PFSK-1 (cell line): ENCODE results near the gene BCOR.

Source experiments
- FOXP2 ChIP-seq: optimal IDR thresholded peaks from 2 replicates; pipeline ENCODE3; 2011; ENCODE audit warnings: borderline replicate concordance, control low read depth, inconsistent platforms; ENCODE audit not compliant: insufficient read depth; ENCODE audit errors: extremely low read length, extremely low read depth
- POLR2AphosphoS5 ChIP-seq: IDR thresholded peaks from 2 replicates; pipeline ENCODE4 v1.6.1; 2012; ENCODE audit warnings: low read depth, mild to moderate bottlenecking, control low read depth, low read length, moderate library complexity
- REST ChIP-seq, 2 experiments: IDR thresholded peaks; 2 replicates each; pipeline versions ENCODE4 v1.6.1 to v1.8.0; 2011 to 2012; ENCODE audit warnings: low read depth in 2 of 2, low read length in 2 of 2, control low read depth in 1 of 2, inconsistent platforms in 1 of 2, mild to moderate bottlenecking in 1 of 2, moderate library complexity in 1 of 2; ENCODE audit not compliant: insufficient read depth in 1 of 2
- SIN3A ChIP-seq: IDR thresholded peaks from 2 replicates; pipeline ENCODE4 v1.6.1; 2012; ENCODE audit warnings: mild to moderate bottlenecking, low read length, moderate library complexity, borderline replicate concordance; ENCODE audit not compliant: insufficient read depth
- TAF1 ChIP-seq: IDR thresholded peaks from 2 replicates; pipeline ENCODE4 v1.6.1; 2012; ENCODE audit warnings: low read length, control low read depth, borderline replicate concordance; ENCODE audit not compliant: insufficient read depth

Gene BCOR

DNA sequence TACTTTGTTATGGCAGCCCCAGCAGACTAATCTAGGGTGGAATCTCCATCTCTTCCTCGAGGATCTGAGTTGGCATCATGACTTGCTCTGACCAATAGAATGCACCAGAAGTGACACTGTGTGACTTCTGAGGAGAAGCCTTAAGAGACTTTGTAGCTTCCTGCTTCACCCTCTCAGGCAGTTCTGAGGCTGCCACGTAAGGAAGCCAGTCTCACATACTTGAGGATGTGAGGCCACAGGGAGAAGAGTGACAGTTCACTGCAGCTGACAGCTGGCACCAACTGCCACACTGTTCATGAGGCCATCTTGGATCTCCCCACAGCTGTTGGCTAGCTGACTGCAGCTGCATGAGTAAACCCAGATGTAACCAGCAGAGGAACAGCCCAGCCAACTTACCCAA lies 29.3 kb upstream of the BCOR start:
- TF ChIP-seq REST (IDR thresholded peaks at IDR 0.05; ENCODE audit: insufficient read depth in 1 of 2, low read depth in 2 of 2, low read length in 2 of 2): no peak
- TF ChIP-seq SIN3A: no peak
- no peak for TF ChIP-seq POLR2AphosphoS5
- no peak for TF ChIP-seq FOXP2
- TF ChIP-seq TAF1: no peak

DNA sequence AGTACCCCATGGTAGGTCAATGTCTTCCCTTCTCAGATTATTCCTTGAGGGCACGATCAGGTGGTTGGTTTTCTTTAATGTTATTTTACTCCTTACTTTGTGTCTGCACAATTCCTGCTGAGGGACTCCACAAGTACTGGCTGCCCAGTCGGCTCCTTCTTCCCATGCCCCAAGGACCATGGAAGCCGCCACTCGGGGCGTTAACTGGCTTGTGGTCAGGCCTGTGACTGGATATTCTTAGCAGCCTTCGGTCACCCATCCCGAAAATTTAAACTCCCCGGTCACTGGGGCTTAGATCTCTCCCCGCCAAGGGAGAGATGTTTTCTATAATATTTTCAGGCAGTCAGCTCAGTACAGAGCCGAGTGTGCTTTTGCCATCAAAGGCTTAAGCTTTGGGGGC lies 24.7 kb upstream of the BCOR start:
- no peak for TF ChIP-seq POLR2AphosphoS5
- no peak for TF ChIP-seq FOXP2
- TF ChIP-seq SIN3A: no peak
- TF ChIP-seq REST (IDR thresholded peaks at IDR 0.05; ENCODE audit: insufficient read depth in 1 of 2, low read depth in 2 of 2, low read length in 2 of 2): no peak
- no peak for TF ChIP-seq TAF1

- no peak for TF ChIP-seq SIN3A
- no peak for TF ChIP-seq TAF1
- no peak for TF ChIP-seq REST (IDR thresholded peaks at IDR 0.05; ENCODE audit: insufficient read depth in 1 of 2, low read depth in 2 of 2, low read length in 2 of 2)
- TF ChIP-seq FOXP2: no peak
- no peak for TF ChIP-seq POLR2AphosphoS5
Observed at GRCh38 chrX:40121618-40122017, 23.9 kb upstream of the BCOR start.

DNA sequence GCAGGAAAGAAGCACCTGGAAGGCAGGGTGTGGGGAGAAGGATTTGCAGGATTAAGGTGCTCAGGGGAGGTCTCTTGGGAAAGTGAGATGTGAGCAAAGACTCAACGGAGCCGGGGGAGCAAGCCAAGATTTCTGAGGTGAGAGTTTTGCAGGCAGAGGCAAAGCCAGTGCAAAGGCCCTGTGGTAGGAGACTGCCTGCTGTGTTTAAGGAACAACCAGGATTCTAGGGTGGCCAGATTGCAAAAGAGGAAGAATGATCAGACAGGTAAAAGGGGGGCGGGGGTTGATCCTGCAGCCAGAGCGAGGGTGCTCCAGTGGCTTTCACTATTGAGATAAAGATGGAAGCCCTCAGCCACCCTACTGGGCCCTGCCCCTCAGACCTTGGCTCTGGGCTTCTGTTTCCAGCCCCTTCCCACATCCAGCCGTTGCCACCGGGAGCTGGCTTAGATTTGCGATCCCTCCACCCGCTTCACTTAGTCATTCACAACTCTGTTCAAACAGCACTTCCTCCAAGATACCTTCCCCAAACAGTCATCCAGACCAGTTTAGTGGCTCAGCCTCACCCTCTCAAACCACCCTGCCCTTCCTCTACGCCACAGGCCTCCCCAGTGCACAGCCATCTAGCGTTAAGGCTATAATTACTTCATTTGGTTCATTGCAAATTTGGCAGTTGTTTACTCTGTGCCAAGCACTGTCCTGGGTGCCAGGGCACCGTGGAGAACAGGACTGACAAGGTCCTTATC lies 23.3 kb upstream of the BCOR start:
- TF ChIP-seq FOXP2 (no peak), SIN3A (no peak), REST (IDR thresholded peaks at IDR 0.05; ENCODE audit: insufficient read depth in 1 of 2, low read depth in 2 of 2, low read length in 2 of 2) (no peak), POLR2AphosphoS5 (no peak), TAF1 (no peak)
